ENCODE data around the gene CYTH4. TPM values are rescaled to one million over a fixed set of nuclear protein-coding genes. Genes with fewer than 3 reads are reported as not detected.

CYTH4 gene
- total and polyA plus RNA-seq, 2 experiments from 2014 or later: not detected

- TF ChIP-seq STAT1 (IDR thresholded peaks at IDR 0.05; ENCODE audit: unreplicated experiment) (no peak), CTCF (conservative IDR thresholded peaks at IDR 0.05; ENCODE audit: low read depth in 2 of 2) (no peak)
These were observed 12.2 kb upstream of the CYTH4 start (continued) for GRCh38 chr22:37269936-37270678.

GRCh38 chr22:37270928-37271650, 11.2 kb upstream of the CYTH4 start:
- Mint-ChIP-seq H3K27ac (no peak overlapping the region), H3K36me3 (ENCODE audit: low read depth) (no peaks in the 10 kb centered on the region), H3K4me1 (peaks cover 3% of the 10 kb centered on the region), H3K9me3 (no peaks in the 10 kb centered on the region), H3K27me3 (ENCODE audit: insufficient read depth, low read depth, poor library complexity) (peaks cover 9% of the 10 kb centered on the region), H3K4me3 (no peak overlapping the region)
- DNase-seq (ENCODE audit: low spot score) (no peak), ATAC-seq (no peak)
- Histone ChIP-seq H3K27me3 (ENCODE audit: insufficient read depth) (no peaks in the 10 kb centered on the region), H3K79me2 (replicated peaks; ENCODE audit: insufficient read depth) (no peaks in the 10 kb centered on the region), H3K9me2 (ENCODE audit: insufficient read depth) (no peaks in the 10 kb centered on the region), H3K4me2 (no peak overlapping the region), H2AFZ (no peak overlapping the region), H4K20me1 (replicated peaks; ENCODE audit: insufficient read depth) (no peaks in the 10 kb centered on the region; the same call in 1 of the 2 replicates), H3K4me3 (no peak overlapping the region), H3K27ac (ENCODE audit: low read depth) (no peak overlapping the region), H3F3A (replicated peaks; ENCODE audit: low read depth) (no peaks in the 10 kb centered on the region), H3K4me1 (ENCODE audit: insufficient read depth) (no peaks in the 10 kb centered on the region), H3K36me3 (ENCODE audit: insufficient read depth) (no peaks in the 10 kb centered on the region)
- TF ChIP-seq CREB1 (CRISPR knock-in tag; IDR thresholded peaks at IDR 0.05; ENCODE audit: low read depth): no peak
- TF ChIP-seq CTCF (conservative IDR thresholded peaks at IDR 0.05; ENCODE audit: low read depth in 2 of 2): no peak
- no peak for TF ChIP-seq POLR2AphosphoS5 (IDR thresholded peaks at IDR 0.05; ENCODE audit: low read depth)
- no peak for TF ChIP-seq STAT1 (IDR thresholded peaks at IDR 0.05; ENCODE audit: unreplicated experiment)
- no peak for TF ChIP-seq ZNF462 (CRISPR knock-in tag; IDR thresholded peaks at IDR 0.05)
- no peak for TF ChIP-seq REST (IDR thresholded peaks at IDR 0.05; ENCODE audit: unreplicated experiment)
- TF ChIP-seq ETS1 (IDR thresholded peaks at IDR 0.05): no peak

Measured in GM23338 (cell line).